Measurements from ENCODE around the gene PCBP3.

- TF ChIP-seq CTCF (IDR thresholded peaks at IDR 0.05): no peak
- no peak for TF ChIP-seq POLR2A (IDR thresholded peaks at IDR 0.05)
- TF ChIP-seq POLR2AphosphoS5 (IDR thresholded peaks at IDR 0.05): no peak
Observed at GRCh38 chr21:45866551-45866950, 223.0 kb downstream of the PCBP3 start.
